ENCODE data around the gene FLT3LG. TPM values are rescaled to one million over a fixed set of nuclear protein-coding genes. Genes with fewer than 3 reads are reported as not detected.

Gene FLT3LG
- total RNA-seq, 2 donors from 2014 or later = 2.9 to 10.7 TPM

- 18% methylated on average over 29 of the region's 29 CpGs for WGBS
- no peak overlapping the region for H3K27ac ChIP-seq
- peaks cover 58% of the 10 kb centered on the region for H3K27me3 ChIP-seq (replicated peaks; ENCODE audit: insufficient read depth)
- intact Hi-C loops (cut with DNase I) = no loop called here
- H3K4me3 ChIP-seq = no peak overlapping the region
- no peaks in the 10 kb centered on the region for H3K9me3 ChIP-seq
- TF ChIP-seq CTCF (IDR thresholded peaks at IDR 0.05) (no peak), POLR2AphosphoS5 (IDR thresholded peaks at IDR 0.05) (no peak), POLR2A (IDR thresholded peaks at IDR 0.05) (no peak)
- no peaks in the 10 kb centered on the region for H3K4me1 ChIP-seq (replicated peaks)
- no peak for DNase-seq (ENCODE audit: low spot score)
- no peaks in the 10 kb centered on the region for H3K36me3 ChIP-seq
Observed at GRCh38 chr19:49428547-49429451, 45.2 kb upstream of the FLT3LG start.

GRCh38 chr19:49430172-49430677 lies 43.8 kb upstream of the FLT3LG start:
- Histone ChIP-seq H3K27ac (no peak overlapping the region), H3K4me1 (replicated peaks) (no peaks in the 10 kb centered on the region), H3K27me3 (replicated peaks; ENCODE audit: insufficient read depth) (peaks cover 58% of the 10 kb centered on the region), H3K9me3 (no peaks in the 10 kb centered on the region), H3K4me3 (no peak overlapping the region), H3K36me3 (no peaks in the 10 kb centered on the region)
- 64% methylated on average over 7 of the region's 9 CpGs for WGBS
- intact Hi-C loops (cut with DNase I) = no loop called here
- DNase-seq (ENCODE audit: low spot score) = no peak
- TF ChIP-seq CTCF (IDR thresholded peaks at IDR 0.05) (no peak), POLR2AphosphoS5 (IDR thresholded peaks at IDR 0.05) (no peak), POLR2A (IDR thresholded peaks at IDR 0.05) (no peak)

- DNase-seq (ENCODE audit: low spot score) = no peak
- Histone ChIP-seq H3K27me3 (replicated peaks; ENCODE audit: insufficient read depth) (peaks cover 57% of the 10 kb centered on the region), H3K36me3 (no peaks in the 10 kb centered on the region), H3K4me1 (replicated peaks) (no peaks in the 10 kb centered on the region), H3K27ac (no peak overlapping the region), H3K9me3 (no peaks in the 10 kb centered on the region), H3K4me3 (no peak overlapping the region)
- intact Hi-C loops (cut with DNase I) = no loop called here
- TF ChIP-seq CTCF (IDR thresholded peaks at IDR 0.05) (no peak), POLR2A (IDR thresholded peaks at IDR 0.05) (no peak)
- WGBS = 62% methylated on average over 28 of the region's 28 CpGs
Observed at GRCh38 chr19:49430678-49431329, 43.2 kb upstream of the FLT3LG start.

GRCh38 chr19:49431330-49431749 lies 42.7 kb upstream of the FLT3LG start:
- WGBS = 44% methylated on average over 29 of the region's 29 CpGs
- Histone ChIP-seq H3K27ac (no peak overlapping the region), H3K27me3 (replicated peaks; ENCODE audit: insufficient read depth) (peaks cover 61% of the 10 kb centered on the region), H3K9me3 (no peaks in the 10 kb centered on the region), H3K36me3 (no peaks in the 10 kb centered on the region), H3K4me1 (replicated peaks) (no peaks in the 10 kb centered on the region), H3K4me3 (no peak overlapping the region)
- intact Hi-C loops (cut with DNase I) = no loop called here
- TF ChIP-seq CTCF (IDR thresholded peaks at IDR 0.05) (no peak), POLR2A (IDR thresholded peaks at IDR 0.05) (no peak), POLR2AphosphoS5 (IDR thresholded peaks at IDR 0.05) (no peak)
- DNase-seq (ENCODE audit: low spot score) = no peak

All from prostate gland (tissue), 2 donors.